Measurements from ENCODE around the gene HMG20A.

HMG20A gene

DNA sequence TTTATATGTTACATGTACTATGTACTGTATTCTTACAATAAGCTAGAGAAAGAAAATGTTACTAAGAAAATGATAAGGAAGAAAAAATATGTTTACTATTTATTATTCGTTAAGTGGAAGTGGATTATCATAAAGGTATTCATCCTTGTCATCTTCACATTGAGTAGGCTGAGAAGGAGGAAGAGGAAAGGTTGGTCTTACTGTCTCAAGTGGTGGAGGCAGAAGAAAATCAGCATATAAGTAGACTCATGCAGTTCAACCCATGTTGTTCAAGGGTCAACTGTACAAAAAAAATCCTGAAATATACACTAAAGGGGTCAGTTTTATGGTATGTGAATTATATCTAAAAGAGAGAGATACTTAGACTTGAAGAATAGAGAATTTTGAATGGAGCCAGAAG is 5.7 kb downstream of the HMG20A start:
- Histone ChIP-seq H3K36me3 (ENCODE audit: control insufficient read depth in 2 of 2, insufficient read depth in 2 of 2, low read length in 2 of 2) (no peaks in the 10 kb centered on the region), H3K27me3 (ENCODE audit: control insufficient read depth in 2 of 2, insufficient read depth in 2 of 2, low read length in 2 of 2) (no peaks in the 10 kb centered on the region), H3K4me1 (ENCODE audit: control insufficient read depth in 2 of 2, insufficient read depth in 2 of 2, low read length in 2 of 2) (peaks cover 2 to 9% of the 10 kb centered on the region in 2 donors), H3K9me3 (ENCODE audit: control insufficient read depth in 2 of 2, low read length in 2 of 2) (no peaks in the 10 kb centered on the region), H3K27ac (ENCODE audit: low read depth in 2 of 2, low read length in 2 of 2) (no peak overlapping the region), H3K9ac (ENCODE audit: low read depth in 1 of 2, low read length in 2 of 2) (no peak overlapping the region), H3K4me3 (ENCODE audit: low read length in 2 of 2) (no peak overlapping the region)

DNA sequence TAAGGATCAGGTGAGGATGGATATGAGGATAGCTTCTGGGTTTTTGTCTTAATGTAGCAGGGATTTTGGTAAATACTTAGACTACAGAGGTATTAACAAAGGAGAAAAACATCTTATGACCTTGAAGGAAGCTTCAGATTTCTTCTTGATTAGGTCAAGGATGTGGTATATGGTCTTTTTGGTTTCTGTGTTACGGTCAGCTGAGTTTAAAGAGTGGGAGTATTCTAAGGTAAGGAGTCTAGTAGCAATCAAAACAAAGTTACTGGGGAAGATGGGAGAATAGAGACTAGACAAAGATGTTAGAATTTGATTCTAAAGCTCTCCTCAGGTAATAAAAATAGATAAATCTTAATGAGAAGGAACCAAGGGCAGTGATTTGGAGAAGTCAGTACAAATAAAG is 6.2 kb downstream of the HMG20A start:
- no peak overlapping the region for H3K4me3 ChIP-seq (ENCODE audit: low read length in 2 of 2)
- no peaks in the 10 kb centered on the region for H3K27me3 ChIP-seq (ENCODE audit: control insufficient read depth in 2 of 2, insufficient read depth in 2 of 2, low read length in 2 of 2)
- no peaks in the 10 kb centered on the region for H3K9me3 ChIP-seq (ENCODE audit: control insufficient read depth in 2 of 2, low read length in 2 of 2)
- H3K9ac ChIP-seq (ENCODE audit: low read depth in 1 of 2, low read length in 2 of 2), result no peak overlapping the region
- no peaks in the 10 kb centered on the region for H3K36me3 ChIP-seq (ENCODE audit: control insufficient read depth in 2 of 2, insufficient read depth in 2 of 2, low read length in 2 of 2)
- H3K4me1 ChIP-seq (ENCODE audit: control insufficient read depth in 2 of 2, insufficient read depth in 2 of 2, low read length in 2 of 2), result peaks cover 1 to 7% of the 10 kb centered on the region in 2 donors
- H3K27ac ChIP-seq (ENCODE audit: low read depth in 2 of 2, low read length in 2 of 2), result no peak overlapping the region

GRCh38 chr15:77430213-77430612 is 9.5 kb downstream of the HMG20A start:
- H3K36me3 ChIP-seq (ENCODE audit: control insufficient read depth in 2 of 2, insufficient read depth in 2 of 2, low read length in 2 of 2), result no peaks in the 10 kb centered on the region
- no peaks in the 10 kb centered on the region for H3K27me3 ChIP-seq (ENCODE audit: control insufficient read depth in 2 of 2, insufficient read depth in 2 of 2, low read length in 2 of 2)
- H3K9ac ChIP-seq (ENCODE audit: low read depth in 1 of 2, low read length in 2 of 2), result no peak overlapping the region
- H3K4me3 ChIP-seq (ENCODE audit: low read length in 2 of 2), result no peak overlapping the region
- no peak overlapping the region for H3K27ac ChIP-seq (ENCODE audit: low read depth in 2 of 2, low read length in 2 of 2)
- H3K4me1 ChIP-seq (ENCODE audit: control insufficient read depth in 2 of 2, insufficient read depth in 2 of 2, low read length in 2 of 2), result no peaks in the 10 kb centered on the region
- H3K9me3 ChIP-seq (ENCODE audit: control insufficient read depth in 2 of 2, low read length in 2 of 2), result no peaks in the 10 kb centered on the region

DNA sequence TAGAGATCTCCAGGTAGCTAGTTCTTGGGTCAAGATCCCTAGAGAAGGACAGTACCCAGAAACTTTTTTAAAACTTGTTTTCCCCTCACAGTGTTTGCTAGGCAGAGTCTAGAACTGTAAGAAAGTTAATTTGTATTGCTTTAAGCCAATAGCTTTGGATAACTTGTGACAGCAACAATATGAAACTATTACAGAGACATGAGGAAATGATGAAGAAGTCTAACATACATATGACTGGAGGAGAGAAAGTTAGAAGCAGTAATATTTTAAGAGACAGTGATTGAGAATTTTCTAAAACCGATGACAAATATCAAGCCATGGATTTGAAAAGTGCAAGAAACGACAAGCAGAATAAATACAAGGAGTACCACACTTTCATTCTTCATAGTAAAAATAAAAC is 10.0 kb downstream of the HMG20A start:
- no peaks in the 10 kb centered on the region for H3K9me3 ChIP-seq (ENCODE audit: control insufficient read depth in 2 of 2, low read length in 2 of 2)
- H3K36me3 ChIP-seq (ENCODE audit: control insufficient read depth in 2 of 2, insufficient read depth in 2 of 2, low read length in 2 of 2), result no peaks in the 10 kb centered on the region
- H3K27me3 ChIP-seq (ENCODE audit: control insufficient read depth in 2 of 2, insufficient read depth in 2 of 2, low read length in 2 of 2), result no peaks in the 10 kb centered on the region
- no peaks in the 10 kb centered on the region for H3K4me1 ChIP-seq (ENCODE audit: control insufficient read depth in 2 of 2, insufficient read depth in 2 of 2, low read length in 2 of 2)
- no peak overlapping the region for H3K9ac ChIP-seq (ENCODE audit: low read depth in 1 of 2, low read length in 2 of 2)
- H3K4me3 ChIP-seq (ENCODE audit: low read length in 2 of 2), result no peak overlapping the region
- H3K27ac ChIP-seq (ENCODE audit: low read depth in 2 of 2, low read length in 2 of 2), result no peak overlapping the region

DNA sequence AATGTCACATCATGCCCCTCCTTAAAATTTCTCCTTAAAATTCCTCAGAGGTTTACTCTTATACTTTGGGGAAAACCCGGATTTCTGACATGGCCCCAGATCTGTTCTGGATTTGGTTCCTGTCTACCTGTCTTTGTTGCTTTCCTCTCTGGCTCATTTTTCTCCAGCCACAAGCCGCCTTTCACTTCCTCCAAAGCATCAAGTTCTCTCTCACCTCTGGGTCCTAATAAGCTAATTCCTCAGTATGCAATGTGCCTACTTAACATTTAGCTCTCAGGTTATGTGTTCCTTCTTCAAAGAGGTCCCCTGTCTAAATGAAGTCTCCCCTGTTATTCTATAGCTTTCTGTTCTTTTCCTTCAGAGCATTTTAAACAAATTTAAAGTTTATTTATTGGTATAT is 16.1 kb downstream of the HMG20A start:
- Histone ChIP-seq H3K4me1 (ENCODE audit: control insufficient read depth in 2 of 2, insufficient read depth in 2 of 2, low read length in 2 of 2) (peaks cover 3 to 10% of the 10 kb centered on the region in 2 donors), H3K27ac (ENCODE audit: low read depth in 2 of 2, low read length in 2 of 2) (no peak overlapping the region), H3K4me3 (ENCODE audit: low read length in 2 of 2) (no peak overlapping the region), H3K9ac (ENCODE audit: low read depth in 1 of 2, low read length in 2 of 2) (no peak overlapping the region), H3K27me3 (ENCODE audit: control insufficient read depth in 2 of 2, insufficient read depth in 2 of 2, low read length in 2 of 2) (no peaks in the 10 kb centered on the region), H3K9me3 (ENCODE audit: control insufficient read depth in 2 of 2, low read length in 2 of 2) (no peaks in the 10 kb centered on the region), H3K36me3 (ENCODE audit: control insufficient read depth in 2 of 2, insufficient read depth in 2 of 2, low read length in 2 of 2) (no peaks in the 10 kb centered on the region)

DNA sequence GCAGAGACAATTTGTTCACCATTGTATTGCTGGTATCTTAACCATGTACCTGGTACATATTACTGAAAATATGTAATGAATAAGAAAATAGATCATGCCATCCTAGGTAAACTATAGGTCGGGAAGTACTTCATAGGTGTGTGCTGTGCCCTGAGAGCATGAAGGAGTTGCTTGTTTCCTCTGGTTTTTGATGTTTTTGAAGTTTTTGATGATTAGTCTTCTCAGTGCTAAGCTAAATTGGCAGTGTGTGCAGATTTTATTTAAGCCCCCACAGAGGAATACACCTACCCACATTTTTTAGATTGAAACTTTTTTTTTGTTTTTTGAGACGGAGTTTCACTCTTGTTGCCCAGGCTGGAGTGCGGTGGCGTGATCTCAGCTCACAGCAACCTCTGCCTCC is 16.6 kb downstream of the HMG20A start:
- no peak overlapping the region for H3K27ac ChIP-seq (ENCODE audit: low read depth in 2 of 2, low read length in 2 of 2)
- no peaks in the 10 kb centered on the region for H3K27me3 ChIP-seq (ENCODE audit: control insufficient read depth in 2 of 2, insufficient read depth in 2 of 2, low read length in 2 of 2)
- H3K4me1 ChIP-seq (ENCODE audit: control insufficient read depth in 2 of 2, insufficient read depth in 2 of 2, low read length in 2 of 2), result peaks cover 6 to 12% of the 10 kb centered on the region in 2 donors
- H3K4me3 ChIP-seq (ENCODE audit: low read length in 2 of 2), result no peak overlapping the region
- no peaks in the 10 kb centered on the region for H3K9me3 ChIP-seq (ENCODE audit: control insufficient read depth in 2 of 2, low read length in 2 of 2)
- H3K36me3 ChIP-seq (ENCODE audit: control insufficient read depth in 2 of 2, insufficient read depth in 2 of 2, low read length in 2 of 2), result no peaks in the 10 kb centered on the region
- no peak overlapping the region for H3K9ac ChIP-seq (ENCODE audit: low read depth in 1 of 2, low read length in 2 of 2)

DNA sequence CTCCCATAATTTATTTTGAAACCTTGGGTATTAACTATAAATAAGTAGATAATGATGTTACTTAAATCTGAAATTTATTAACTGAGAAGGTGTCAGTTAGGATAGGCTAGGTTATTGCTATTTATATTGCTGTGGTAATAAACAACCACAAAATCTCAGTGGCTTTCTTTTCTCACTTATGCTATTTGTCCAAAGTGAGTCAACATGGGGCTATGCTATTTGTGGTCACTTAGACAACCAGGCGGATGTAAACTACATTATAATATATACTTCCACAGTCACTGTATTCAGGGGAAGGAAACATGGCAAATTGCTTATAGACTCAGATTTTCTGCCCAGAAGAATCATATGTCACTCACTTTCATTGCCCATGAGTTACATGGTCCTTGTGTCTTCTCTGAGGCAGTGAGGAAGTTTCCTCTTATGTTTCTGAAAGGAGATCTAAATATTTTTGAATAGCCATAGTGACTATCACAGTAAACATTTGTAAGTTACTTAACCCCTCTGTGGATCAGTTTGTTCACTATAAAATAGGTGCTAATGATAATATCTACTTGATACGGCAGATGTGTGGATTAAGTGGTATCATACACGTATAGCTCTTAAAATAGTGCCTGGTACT is 19.8 kb downstream of the HMG20A start:
- H3K9ac ChIP-seq (ENCODE audit: low read depth in 1 of 2, low read length in 2 of 2), result no peak overlapping the region
- no peaks in the 10 kb centered on the region for H3K9me3 ChIP-seq (ENCODE audit: control insufficient read depth in 2 of 2, low read length in 2 of 2)
- H3K27ac ChIP-seq (ENCODE audit: low read depth in 2 of 2, low read length in 2 of 2), result no peak overlapping the region
- no peaks in the 10 kb centered on the region for H3K27me3 ChIP-seq (ENCODE audit: control insufficient read depth in 2 of 2, insufficient read depth in 2 of 2, low read length in 2 of 2)
- no peak overlapping the region for H3K4me3 ChIP-seq (ENCODE audit: low read length in 2 of 2)
- H3K36me3 ChIP-seq (ENCODE audit: control insufficient read depth in 2 of 2, insufficient read depth in 2 of 2, low read length in 2 of 2), result no peaks in the 10 kb centered on the region
- H3K4me1 ChIP-seq (ENCODE audit: control insufficient read depth in 2 of 2, insufficient read depth in 2 of 2, low read length in 2 of 2), result peaks cover 12 to 29% of the 10 kb centered on the region in 2 donors

DNA sequence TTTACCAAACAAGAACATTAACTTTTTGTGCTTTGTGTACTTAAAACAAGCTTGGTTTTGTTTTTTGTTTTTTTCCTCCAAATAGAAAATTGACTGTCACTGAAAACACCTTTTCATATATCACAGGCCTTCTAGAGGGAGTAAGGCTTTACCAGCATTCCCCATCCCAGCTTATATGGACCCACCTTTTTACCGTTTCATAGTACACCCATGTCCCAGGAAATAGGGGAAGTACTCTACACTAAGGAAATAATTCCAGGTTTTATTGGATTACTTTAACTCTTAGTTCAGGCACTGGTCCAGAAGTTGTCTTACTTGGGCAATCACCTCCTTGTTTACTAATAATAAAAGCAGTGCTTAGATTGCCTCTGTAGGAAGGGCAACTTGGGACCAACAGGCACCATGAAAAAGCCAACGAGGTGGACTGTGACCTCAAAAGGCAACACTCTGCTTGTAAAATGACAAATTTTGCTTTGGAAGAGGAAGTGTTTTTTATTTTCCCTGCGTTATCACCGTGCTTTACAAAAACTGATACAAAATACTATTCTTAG is 26.2 kb downstream of the HMG20A start:
- Histone ChIP-seq H3K9ac (ENCODE audit: low read depth in 1 of 2, low read length in 2 of 2) (no peak overlapping the region), H3K4me1 (ENCODE audit: control insufficient read depth in 2 of 2, insufficient read depth in 2 of 2, low read length in 2 of 2) (peaks cover 24 to 43% of the 10 kb centered on the region in 2 donors), H3K9me3 (ENCODE audit: control insufficient read depth in 2 of 2, low read length in 2 of 2) (no peaks in the 10 kb centered on the region), H3K36me3 (ENCODE audit: control insufficient read depth in 2 of 2, insufficient read depth in 2 of 2, low read length in 2 of 2) (no peaks in the 10 kb centered on the region), H3K27me3 (ENCODE audit: control insufficient read depth in 2 of 2, insufficient read depth in 2 of 2, low read length in 2 of 2) (no peaks in the 10 kb centered on the region), H3K27ac (ENCODE audit: low read depth in 2 of 2, low read length in 2 of 2) (peak overlapping the region; percentile 49 to 71), H3K4me3 (ENCODE audit: low read length in 2 of 2) (no peak overlapping the region)

GRCh38 chr15:77454265-77454664 is 33.6 kb downstream of the HMG20A start:
- Histone ChIP-seq H3K9me3 (ENCODE audit: control insufficient read depth in 2 of 2, low read length in 2 of 2) (no peaks in the 10 kb centered on the region), H3K4me3 (ENCODE audit: low read length in 2 of 2) (no peak overlapping the region), H3K27me3 (ENCODE audit: control insufficient read depth in 2 of 2, insufficient read depth in 2 of 2, low read length in 2 of 2) (no peaks in the 10 kb centered on the region), H3K4me1 (ENCODE audit: control insufficient read depth in 2 of 2, insufficient read depth in 2 of 2, low read length in 2 of 2) (peaks cover 0 to 4% of the 10 kb centered on the region in 2 donors), H3K27ac (ENCODE audit: low read depth in 2 of 2, low read length in 2 of 2) (no peak overlapping the region), H3K36me3 (ENCODE audit: control insufficient read depth in 2 of 2, insufficient read depth in 2 of 2, low read length in 2 of 2) (peaks cover 0 to 5% of the 10 kb centered on the region in 2 donors), H3K9ac (ENCODE audit: low read depth in 1 of 2, low read length in 2 of 2) (no peak overlapping the region)

- Histone ChIP-seq H3K36me3 (ENCODE audit: control insufficient read depth in 2 of 2, insufficient read depth in 2 of 2, low read length in 2 of 2) (peaks cover 2 to 11% of the 10 kb centered on the region in 2 donors), H3K4me1 (ENCODE audit: control insufficient read depth in 2 of 2, insufficient read depth in 2 of 2, low read length in 2 of 2) (peaks cover 0 to 4% of the 10 kb centered on the region in 2 donors), H3K27ac (ENCODE audit: low read depth in 2 of 2, low read length in 2 of 2) (no peak overlapping the region), H3K9me3 (ENCODE audit: control insufficient read depth in 2 of 2, low read length in 2 of 2) (no peaks in the 10 kb centered on the region), H3K4me3 (ENCODE audit: low read length in 2 of 2) (no peak overlapping the region), H3K9ac (ENCODE audit: low read depth in 1 of 2, low read length in 2 of 2) (no peak overlapping the region), H3K27me3 (ENCODE audit: control insufficient read depth in 2 of 2, insufficient read depth in 2 of 2, low read length in 2 of 2) (no peaks in the 10 kb centered on the region)
These were observed 34.3 kb downstream of the HMG20A start for GRCh38 chr15:77454951-77455350.

Measured in mucosa of rectum (tissue), 2 donors.